ENCODE data around the gene HOGA1. TPM values are rescaled to one million over a fixed set of nuclear protein-coding genes. Genes with fewer than 3 reads are reported as not detected.
A peak's percentile ranks its signal among the peaks of the same experiment; 100 is the strongest.

The HOGA1 gene
- total and polyA plus RNA-seq, 7 donors: 0.66 to 12.3 (median 3.4) TPM

DNA sequence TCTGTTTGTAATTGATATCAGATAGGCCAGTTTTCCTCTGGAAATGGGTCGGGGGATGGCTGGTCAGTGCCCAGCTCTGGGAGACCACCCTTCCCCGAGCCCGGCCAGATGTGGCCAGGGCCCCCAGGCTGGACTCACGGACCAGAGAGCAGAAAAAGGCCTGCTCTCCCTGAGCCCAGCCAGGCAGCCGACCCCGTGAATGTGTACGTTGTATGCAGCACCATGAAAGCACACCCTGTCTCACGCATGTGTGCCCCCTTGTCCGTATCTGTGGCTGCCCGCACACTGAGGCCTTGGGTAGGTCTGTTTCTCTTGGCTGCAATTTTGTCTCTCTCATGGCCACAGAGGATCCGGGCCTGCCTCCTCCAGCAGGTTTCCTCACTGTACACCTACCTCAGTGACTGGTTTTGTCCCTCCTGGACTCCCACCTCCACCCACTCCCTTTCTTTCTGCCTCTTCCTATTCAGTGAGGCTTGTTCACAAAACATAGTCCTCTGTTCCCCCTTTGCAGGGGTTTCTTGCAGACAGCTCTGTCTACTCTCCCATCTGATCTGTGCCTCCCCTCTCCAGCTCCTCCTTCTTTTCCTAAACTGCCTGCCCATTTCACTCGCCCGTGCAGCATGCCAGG lies 35.2 kb upstream of the HOGA1 start:
- Histone ChIP-seq H3K36me3 (ENCODE audit: insufficient read depth in 1 of 2, low read depth in 1 of 2) (no peaks in the 10 kb centered on the region), H3K4me1 (peaks cover 65% of the 10 kb centered on the region), H3K27ac (peak overlapping the region; percentile 84), H3K4me3 (no peak overlapping the region), H3K27me3 (ENCODE audit: insufficient read depth in 3 of 3, low read length in 2 of 3) (no peaks in the 10 kb centered on the region), H3K9me3 (no peaks in the 10 kb centered on the region)
- intact Hi-C loops (cut with DNase I): no loop called here
- TF ChIP-seq, protein P1, sequence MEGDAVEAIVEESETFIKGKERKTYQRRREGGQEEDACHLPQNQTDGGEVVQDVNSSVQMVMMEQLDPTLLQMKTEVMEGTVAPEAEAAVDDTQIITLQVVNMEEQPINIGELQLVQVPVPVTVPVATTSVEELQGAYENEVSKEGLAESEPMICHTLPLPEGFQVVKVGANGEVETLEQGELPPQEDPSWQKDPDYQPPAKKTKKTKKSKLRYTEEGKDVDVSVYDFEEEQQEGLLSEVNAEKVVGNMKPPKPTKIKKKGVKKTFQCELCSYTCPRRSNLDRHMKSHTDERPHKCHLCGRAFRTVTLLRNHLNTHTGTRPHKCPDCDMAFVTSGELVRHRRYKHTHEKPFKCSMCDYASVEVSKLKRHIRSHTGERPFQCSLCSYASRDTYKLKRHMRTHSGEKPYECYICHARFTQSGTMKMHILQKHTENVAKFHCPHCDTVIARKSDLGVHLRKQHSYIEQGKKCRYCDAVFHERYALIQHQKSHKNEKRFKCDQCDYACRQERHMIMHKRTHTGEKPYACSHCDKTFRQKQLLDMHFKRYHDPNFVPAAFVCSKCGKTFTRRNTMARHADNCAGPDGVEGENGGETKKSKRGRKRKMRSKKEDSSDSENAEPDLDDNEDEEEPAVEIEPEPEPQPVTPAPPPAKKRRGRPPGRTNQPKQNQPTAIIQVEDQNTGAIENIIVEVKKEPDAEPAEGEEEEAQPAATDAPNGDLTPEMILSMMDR (IDR thresholded peaks at IDR 0.05): no peak
- no peak for ATAC-seq
- WGBS, 3 donors: 83 to 90% (median 87%) methylated on average over 13 of the region's 13 CpGs
- peak in 1 of 2 donors; percentile 6 for DNase-seq

DNA sequence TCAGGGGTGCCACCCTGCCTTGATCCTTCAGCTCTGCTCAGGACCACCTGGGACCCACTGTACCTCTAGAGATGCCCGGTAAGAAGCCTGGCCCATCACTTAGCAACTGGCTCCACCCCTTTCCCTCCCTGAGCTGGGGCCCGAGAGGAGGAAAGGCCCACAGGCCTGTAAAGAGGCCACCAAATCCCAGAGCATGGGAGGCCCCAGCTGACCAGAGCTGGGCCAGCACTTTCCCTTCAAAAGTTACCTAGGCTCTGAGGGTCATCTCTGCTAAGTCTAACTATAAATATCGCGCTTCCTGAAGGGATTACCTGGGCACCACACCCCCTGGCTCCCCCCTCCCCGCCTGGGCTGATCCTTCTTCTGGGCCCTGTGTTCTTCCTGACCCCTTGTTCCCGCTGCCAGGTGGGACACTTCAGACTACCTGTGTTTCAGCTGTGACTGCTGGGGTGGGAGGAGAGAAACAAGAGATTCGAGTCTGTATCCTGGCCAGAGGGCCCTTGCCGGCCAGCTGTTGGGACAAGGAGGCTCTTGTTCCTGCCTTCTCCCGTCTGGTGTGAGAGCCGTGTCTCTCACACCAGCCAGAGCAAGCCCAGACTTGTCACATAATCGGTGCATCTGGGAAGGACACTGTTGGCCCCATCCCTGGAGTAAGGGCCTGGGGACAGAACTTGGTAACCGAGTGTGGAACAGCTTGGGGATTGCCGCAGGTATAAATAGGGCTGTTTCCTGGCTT lies 34.4 kb upstream of the HOGA1 start:
- intact Hi-C loops (cut with DNase I): loop anchor here (5.0 kb wide), 2 partner anchors 47 to 82 kb away; no protein-coding TSS in a partner anchor
- Histone ChIP-seq H3K36me3 (ENCODE audit: insufficient read depth in 1 of 2, low read depth in 1 of 2) (no peaks in the 10 kb centered on the region), H3K4me3 (no peak overlapping the region), H3K27me3 (ENCODE audit: insufficient read depth in 3 of 3, low read length in 2 of 3) (no peaks in the 10 kb centered on the region), H3K27ac (peak overlapping the region; percentile 84), H3K4me1 (peaks cover 60% of the 10 kb centered on the region), H3K9me3 (no peaks in the 10 kb centered on the region)
- TF ChIP-seq, protein P1 (IDR thresholded peaks at IDR 0.05): no peak
- peak; percentile 23 to 87 (median 63) for ATAC-seq
- WGBS, 3 donors: 20 to 32% (median 26%) methylated on average over 13 of the region's 13 CpGs
- DNase-seq: peak; percentile 14 to 61

DNA sequence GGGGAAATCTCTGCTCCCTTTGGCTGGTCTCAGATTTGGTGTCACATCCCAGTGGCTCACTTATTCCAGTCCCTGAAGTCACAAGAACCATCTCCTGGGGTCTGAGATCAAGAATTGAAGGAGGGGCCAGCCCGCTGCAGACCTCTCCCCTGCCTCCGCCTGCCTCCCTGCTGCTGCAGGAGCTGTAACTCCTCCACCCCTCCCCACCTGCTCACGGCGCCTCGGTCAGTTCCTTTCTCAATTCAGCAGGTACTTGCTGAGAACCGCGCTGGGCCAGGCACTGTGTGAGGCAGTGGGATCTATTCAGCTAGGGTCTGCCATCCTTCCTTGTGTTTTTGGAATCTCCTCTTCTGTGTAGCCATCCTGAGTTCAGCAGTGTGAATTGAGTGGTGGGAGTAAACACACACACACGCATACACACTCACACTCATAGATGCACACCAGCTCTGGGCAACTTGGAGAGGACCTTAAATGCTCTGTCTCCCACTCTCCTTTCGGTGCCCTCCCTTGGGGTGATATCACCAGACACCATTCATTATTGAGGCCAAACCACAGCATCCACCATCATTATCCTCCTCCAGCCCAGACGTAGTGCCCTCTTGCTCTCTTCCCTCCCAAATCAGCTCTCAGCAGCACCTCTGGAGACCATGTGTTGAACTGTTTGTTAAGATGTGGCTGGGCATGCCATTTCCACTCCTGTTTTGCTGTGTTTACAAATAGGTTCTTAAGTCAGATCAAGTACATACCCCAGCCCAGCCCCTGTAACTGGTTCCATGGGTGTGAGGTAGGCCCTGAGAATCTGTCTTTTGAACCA lies 33.6 kb upstream of the HOGA1 start:
- peak overlapping the region; percentile 84 for H3K27ac ChIP-seq
- H3K27me3 ChIP-seq (ENCODE audit: insufficient read depth in 3 of 3, low read length in 2 of 3): no peaks in the 10 kb centered on the region
- H3K36me3 ChIP-seq (ENCODE audit: insufficient read depth in 1 of 2, low read depth in 1 of 2): no peaks in the 10 kb centered on the region
- peaks cover 60% of the 10 kb centered on the region for H3K4me1 ChIP-seq
- TF ChIP-seq, protein P1 (IDR thresholded peaks at IDR 0.05): no peak
- 61 to 74% (median 70%) methylated on average over 10 of the region's 10 CpGs for WGBS, 3 donors
- intact Hi-C loops (cut with DNase I): loop anchor here (5.0 kb wide), 2 partner anchors 48 to 83 kb away; no protein-coding TSS in a partner anchor
- H3K9me3 ChIP-seq: no peaks in the 10 kb centered on the region
- DNase-seq (peak in 1 of 2 donors; percentile 4), ATAC-seq (no peak)
- no peak overlapping the region for H3K4me3 ChIP-seq

DNA sequence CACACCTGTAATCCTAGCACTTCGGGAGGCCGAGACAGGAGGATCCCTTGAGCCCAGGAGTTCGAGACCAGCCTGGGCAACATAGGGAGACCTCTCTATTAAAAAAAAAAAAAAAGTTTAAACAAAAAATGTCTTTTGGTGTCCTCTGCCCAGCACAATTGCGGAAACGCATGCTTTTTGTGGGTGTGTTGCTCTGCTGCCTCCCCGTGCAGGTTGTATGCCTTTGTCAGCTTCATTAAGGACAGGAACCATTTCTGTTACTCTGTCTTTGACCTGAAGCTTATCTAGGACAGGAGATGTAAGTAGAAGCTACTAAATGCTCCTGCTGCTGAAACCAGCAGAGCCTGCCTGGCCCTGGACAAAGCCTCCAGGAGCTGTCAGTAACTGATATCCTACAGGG lies 32.9 kb upstream of the HOGA1 start:
- Histone ChIP-seq H3K9me3 (no peaks in the 10 kb centered on the region), H3K4me3 (no peak overlapping the region), H3K4me1 (peaks cover 60% of the 10 kb centered on the region), H3K27me3 (ENCODE audit: insufficient read depth in 3 of 3, low read length in 2 of 3) (no peaks in the 10 kb centered on the region), H3K27ac (peak overlapping the region; percentile 84), H3K36me3 (ENCODE audit: insufficient read depth in 1 of 2, low read depth in 1 of 2) (no peaks in the 10 kb centered on the region)
- 85 to 96% (median 86%) methylated on average over 6 of the region's 6 CpGs for WGBS, 3 donors
- ATAC-seq: no peak
- intact Hi-C loops (cut with DNase I): loop anchor here (5.0 kb wide), 2 partner anchors 49 to 84 kb away; no protein-coding TSS in a partner anchor
- peak in 1 of 2 donors; percentile 5 for DNase-seq
- TF ChIP-seq, protein P1 (IDR thresholded peaks at IDR 0.05): no peak

Measured in psoas muscle (tissue), 8 donors.